Right kidney (tissue), 9 donors: ENCODE data around the gene MADD.

ENCODE experiments used
- DNase-seq: peaks from one replicate; pipeline ENCODE4 v3.0.0-alpha.2; 2016
- long read RNA-seq, 8 donors: transcript quantifications; one replicate each; lab custom pipeline, GENCODE V29; 2026

MADD gene
- long read RNA-seq, donor 1, result 0 reads
- long read RNA-seq, donor 2, result 0 reads
- long read RNA-seq, donor 3, partial matches to known transcripts, result 0 of 1 reads
- long read RNA-seq, donor 3, other reads (novel, unspliced or antisense), result 0 of 1 reads
- long read RNA-seq, donor 4, partial matches to known transcripts, result 10 of 13 reads
- long read RNA-seq, donor 4, other reads (novel, unspliced or antisense), result 0 of 13 reads
- long read RNA-seq, donor 5, partial matches to known transcripts, result 0 of 2 reads
- long read RNA-seq, donor 5, other reads (novel, unspliced or antisense), result 0 of 2 reads
- long read RNA-seq, donor 6, result 0 reads
- long read RNA-seq, donor 7, partial matches to known transcripts, result 0 of 2 reads
- long read RNA-seq, donor 7, other reads (novel, unspliced or antisense), result 0 of 2 reads
- long read RNA-seq, donor 8, partial matches to known transcripts, result 0 of 1 reads
- long read RNA-seq, donor 8, other reads (novel, unspliced or antisense), result 0 of 1 reads

GRCh38 chr11:47269829-47270305 lies at the start of gene MADD:
MADD (plus strand) TSS chr11:47270133.
- peak; percentile 92 for DNase-seq

DNA sequence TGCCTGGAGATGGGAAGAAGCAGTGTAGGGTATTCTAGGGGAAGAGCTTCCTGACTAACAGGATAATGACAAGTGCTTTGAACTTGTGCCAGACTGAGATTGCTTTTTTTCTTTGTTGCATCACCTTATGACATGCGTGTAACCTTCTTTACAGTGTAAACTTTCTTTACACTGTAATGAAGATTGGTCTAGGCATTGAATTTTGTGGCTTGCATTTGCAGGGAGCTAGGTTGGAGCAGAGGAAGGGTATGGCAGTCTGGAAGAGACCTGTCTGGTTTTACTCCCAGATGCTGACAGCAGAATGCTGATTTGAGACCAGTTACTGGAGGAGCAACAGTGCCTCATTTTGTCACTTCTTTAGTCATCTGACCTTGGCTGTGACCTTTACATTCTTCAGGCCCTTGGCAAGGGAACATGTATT lies 49.5 kb upstream of the MADD start:
- DNase-seq, result no peak

DNA sequence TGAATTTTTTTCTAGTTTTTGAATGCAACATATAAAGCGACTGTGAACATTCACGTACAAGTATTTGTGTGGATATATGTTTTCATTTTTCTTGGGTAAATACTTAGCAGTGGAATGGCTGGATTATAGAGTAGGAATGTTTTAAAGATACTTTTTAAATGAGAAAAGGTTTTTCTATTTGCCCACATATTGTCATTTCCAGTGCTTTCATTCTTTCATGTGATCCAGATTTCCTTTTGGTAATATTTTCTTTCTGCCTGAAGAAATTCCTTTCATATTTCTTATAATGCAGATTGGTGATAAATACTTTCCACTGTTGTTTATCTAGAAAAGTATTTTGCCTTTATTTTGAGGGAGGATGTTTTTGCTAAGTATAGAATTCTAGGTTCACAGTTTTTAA lies 47.2 kb upstream of the MADD start:
- DNase-seq, result no peak

GRCh38 chr11:47225552-47226400 lies 44.2 kb upstream of the MADD start:
- DNase-seq, result no peak

DNA sequence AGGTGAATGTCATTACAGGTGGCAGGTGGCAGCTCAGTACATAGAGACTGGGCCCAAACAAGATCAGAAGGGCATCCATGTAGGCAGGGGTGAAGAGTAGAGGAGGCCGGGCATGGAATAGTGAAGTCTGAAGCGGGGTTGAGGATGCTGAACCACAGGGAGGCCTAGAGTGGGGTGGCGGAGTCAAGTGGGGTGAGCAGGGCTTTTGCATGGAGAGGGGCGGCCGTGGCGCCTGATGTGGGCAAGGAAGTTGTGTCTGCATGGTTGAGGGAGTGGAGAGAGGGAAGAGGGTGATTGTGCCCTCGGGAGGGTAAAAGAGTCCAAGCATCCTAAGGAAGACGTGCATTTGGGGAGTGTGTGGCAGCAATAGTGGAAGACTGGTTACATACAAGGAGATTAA lies 40.8 kb upstream of the MADD start:
- DNase-seq, result no peak

GRCh38 chr11:47233051-47233450 lies 36.9 kb upstream of the MADD start:
- DNase-seq, result no peak

GRCh38 chr11:47233989-47234668 lies 35.8 kb upstream of the MADD start:
- no peak for DNase-seq

GRCh38 chr11:47234669-47235100 lies 35.2 kb upstream of the MADD start:
- DNase-seq, result no peak

GRCh38 chr11:47235163-47235562 lies 34.8 kb upstream of the MADD start:
- DNase-seq, result no peak

DNA sequence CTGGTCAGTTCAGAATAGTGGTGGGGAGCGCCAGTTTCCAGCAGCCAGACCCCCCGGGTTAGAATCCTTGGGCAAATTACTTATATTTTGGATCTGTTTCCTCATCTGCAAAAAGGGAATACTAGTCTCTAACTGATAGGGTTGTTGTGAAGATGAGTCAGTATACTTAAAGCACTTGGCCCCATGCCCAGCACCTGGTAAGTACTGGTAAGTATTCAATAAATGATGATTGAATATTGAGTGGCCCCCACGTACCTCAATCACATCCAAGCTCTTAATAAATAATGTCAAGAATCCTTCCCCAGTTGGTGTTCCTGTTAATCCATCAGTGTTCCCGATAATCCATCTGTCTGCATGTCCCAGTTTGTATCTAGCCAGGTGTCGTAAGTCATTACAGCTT lies 33.5 kb upstream of the MADD start:
- DNase-seq, result no peak

GRCh38 chr11:47239852-47240251 lies 30.1 kb upstream of the MADD start:
- DNase-seq, result no peak

- no peak for DNase-seq
Observed at GRCh38 chr11:47241841-47242301, 28.1 kb upstream of the MADD start.

- DNase-seq, result no peak
Observed at GRCh38 chr11:47242596-47243192, 27.2 kb upstream of the MADD start.

- no peak for DNase-seq
Observed at GRCh38 chr11:47243454-47243853, 26.5 kb upstream of the MADD start.

DNA sequence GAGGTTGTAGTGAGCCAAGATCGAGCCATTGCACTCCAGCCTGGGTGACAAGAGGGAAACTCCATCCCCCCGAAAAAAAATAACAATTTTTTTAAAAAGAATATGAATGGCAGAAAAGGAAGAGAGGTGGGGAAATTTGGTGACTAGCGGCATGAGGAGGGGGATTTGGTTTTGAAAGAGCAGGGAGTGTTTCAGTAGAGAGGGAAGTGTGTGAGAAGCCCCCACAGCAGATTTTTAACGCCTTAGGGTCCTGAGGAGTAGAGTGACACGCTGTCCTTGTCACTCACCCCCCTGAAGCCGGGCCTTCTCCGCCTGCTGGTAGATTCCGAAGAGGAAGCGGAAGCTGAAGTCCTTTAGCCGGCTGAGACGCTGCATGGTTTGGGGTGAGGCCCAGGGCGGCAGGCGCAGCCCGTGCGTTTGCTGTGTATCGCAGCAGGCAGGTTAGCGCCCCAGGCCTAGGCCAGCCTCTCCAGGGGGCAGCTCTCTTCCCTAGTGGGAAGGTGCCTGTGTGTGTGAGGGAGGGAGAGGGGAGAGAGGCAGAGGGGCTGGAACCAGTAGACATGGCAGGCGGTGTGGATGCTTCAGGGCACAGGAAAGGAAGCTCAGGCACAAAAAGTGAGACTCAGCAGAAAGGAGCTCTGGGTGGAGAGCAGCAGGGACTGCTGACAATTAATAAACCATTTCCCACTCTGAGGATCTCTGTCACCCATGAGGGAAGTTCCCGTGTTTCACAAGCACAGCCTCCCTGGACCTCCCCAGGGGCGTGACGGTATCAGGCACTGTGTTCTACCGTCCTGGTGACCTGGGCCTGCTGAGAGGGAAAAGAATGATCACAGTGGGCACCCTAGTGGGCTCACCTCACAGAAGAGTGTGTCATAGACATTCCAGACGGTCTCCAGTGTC lies 25.2 kb upstream of the MADD start:
- DNase-seq, result no peak

DNA sequence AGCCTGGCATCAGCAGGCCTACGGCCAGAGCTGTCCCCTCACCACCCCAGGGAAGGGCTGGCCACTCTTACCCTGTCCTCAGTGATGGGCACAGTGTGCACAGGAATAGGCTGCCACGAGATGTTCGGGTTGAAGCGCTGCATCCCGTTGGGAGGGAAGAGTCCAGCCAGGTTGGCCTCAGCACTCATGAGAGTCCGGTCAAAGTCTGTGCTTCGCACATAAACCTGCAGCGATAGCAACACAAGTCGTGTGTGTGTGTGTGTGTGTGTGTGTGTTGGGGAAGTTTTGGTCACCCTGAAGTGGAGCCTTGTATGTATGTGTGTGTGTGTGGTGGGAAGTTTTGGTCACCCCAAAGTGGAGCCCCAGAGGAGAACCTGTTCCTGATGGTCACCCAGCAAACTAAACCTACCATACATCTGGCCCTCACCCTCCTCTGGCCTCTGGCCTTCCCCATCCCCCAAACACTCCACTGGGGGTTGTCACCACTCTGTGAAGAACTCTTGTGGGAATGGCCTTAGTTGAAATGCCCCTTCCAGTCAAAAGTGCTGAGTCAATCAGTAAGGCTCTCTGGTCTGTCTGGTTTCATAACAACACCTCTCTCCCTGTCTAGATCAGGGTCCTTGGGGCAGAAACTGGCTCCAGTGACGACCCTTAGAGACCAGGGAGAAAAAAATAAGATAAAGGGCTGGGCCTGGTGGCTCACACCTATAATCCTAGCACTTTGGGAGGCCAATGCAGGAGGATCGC lies 24.1 kb upstream of the MADD start:
- DNase-seq, result no peak

DNA sequence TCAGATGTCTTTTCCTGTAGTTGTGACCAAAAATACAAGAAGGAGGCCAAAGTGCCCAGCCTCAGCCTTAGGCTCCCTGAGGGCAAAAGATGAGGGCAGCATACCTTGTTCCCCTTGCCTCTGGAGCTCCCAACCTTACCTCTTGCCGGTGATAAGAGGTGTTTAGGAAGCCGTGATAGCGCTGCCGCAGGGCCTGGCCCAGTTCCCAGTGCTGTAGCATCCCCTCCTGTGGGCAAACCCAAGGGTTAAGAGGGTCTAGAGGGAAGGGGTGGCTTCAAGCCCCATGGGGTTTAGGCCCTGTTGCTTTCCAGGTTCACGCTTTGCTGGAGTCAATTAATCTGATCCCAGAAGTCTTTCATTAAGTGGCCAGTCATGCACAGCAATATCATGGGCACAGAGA lies 22.4 kb upstream of the MADD start:
- DNase-seq, result no peak

- no peak for DNase-seq
Observed at GRCh38 chr11:47248304-47248663, 21.6 kb upstream of the MADD start.

GRCh38 chr11:47248664-47249377 lies 21.1 kb upstream of the MADD start, which contains the start of gene ACP2:
ACP2 (minus strand) TSS chr11:47248814; CDS start chr11:47248789, 25 bp downstream.
- DNase-seq, result peak; percentile 98

DNA sequence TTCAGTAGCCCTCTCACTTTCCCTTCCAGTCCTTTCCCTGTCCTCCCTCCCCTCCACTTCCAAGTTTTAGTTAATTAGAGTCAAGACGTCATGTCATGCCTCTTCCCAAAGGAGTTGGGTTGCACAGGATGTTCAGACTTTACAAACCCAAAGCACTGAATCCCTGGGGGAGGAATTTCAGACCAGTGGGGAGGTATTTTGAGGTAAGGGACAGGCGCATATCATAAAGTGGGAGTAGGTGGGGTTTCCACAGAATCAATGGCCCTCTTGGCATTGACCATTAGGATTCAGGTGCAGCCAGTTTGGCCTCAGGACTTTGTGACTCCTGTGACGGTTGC lies 20.6 kb upstream of the MADD start:
- DNase-seq, result no peak
